SU-DHL-6 (cell line): ENCODE results near the gene FAM47B.

Experiments
- EZH2phosphoT487 ChIP-seq: fragments of 200-600 bp; sonication (generic), shearing (Covaris generic); conservative IDR thresholded peaks from 2 replicates; pipeline ENCODE4 v1.6.1; 2018; ENCODE audit warnings: mild to moderate bottlenecking, antibody characterized with exemption, low read length, moderate library complexity, mixed read lengths
- TF ChIP-seq, protein P1 (sequence below): fragments of 200-600 bp; sonication (generic); IDR thresholded peaks from one replicate; pipeline ENCODE4 v1.5.1; 2017; ENCODE audit warnings: antibody characterized with exemption, mild to moderate bottlenecking, low read length, moderate library complexity; ENCODE audit not compliant: insufficient read depth, poor library complexity, severe bottlenecking

DNA sequence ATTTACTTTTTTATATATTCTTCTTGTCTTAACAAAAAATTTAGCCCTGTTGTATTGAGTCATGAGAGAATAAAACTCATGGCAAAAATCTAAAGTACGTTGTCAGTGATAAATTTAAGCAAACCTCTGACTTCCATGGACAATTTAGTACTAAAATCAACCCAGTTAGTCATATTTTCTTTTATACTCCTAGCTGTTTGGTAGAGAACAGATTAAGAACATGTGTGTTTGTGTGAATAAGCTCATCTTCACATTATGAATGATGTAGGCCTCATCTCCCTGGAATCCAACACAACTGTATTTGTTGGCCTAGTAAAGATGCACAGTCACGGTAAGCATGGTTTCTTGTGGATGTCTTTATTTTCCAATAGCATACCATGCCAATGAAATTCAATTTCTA is 40.8 kb upstream of the FAM47B start:
- TF ChIP-seq EZH2phosphoT487, result no peak
- TF ChIP-seq, protein P1, sequence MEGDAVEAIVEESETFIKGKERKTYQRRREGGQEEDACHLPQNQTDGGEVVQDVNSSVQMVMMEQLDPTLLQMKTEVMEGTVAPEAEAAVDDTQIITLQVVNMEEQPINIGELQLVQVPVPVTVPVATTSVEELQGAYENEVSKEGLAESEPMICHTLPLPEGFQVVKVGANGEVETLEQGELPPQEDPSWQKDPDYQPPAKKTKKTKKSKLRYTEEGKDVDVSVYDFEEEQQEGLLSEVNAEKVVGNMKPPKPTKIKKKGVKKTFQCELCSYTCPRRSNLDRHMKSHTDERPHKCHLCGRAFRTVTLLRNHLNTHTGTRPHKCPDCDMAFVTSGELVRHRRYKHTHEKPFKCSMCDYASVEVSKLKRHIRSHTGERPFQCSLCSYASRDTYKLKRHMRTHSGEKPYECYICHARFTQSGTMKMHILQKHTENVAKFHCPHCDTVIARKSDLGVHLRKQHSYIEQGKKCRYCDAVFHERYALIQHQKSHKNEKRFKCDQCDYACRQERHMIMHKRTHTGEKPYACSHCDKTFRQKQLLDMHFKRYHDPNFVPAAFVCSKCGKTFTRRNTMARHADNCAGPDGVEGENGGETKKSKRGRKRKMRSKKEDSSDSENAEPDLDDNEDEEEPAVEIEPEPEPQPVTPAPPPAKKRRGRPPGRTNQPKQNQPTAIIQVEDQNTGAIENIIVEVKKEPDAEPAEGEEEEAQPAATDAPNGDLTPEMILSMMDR, result no peak
